Skeletal muscle tissue (tissue), 4 donors: ENCODE results near the gene GNGT2. TPM values are rescaled to one million over a fixed set of nuclear protein-coding genes. Genes with fewer than 3 reads are reported as not detected.

Source experiments
- H3K27ac ChIP-seq: one replicate; pipeline ENCODE4 v1.7.0; 2013; ENCODE audit warnings: mild to moderate bottlenecking, low read depth, low read length, inconsistent platforms
- H3K27me3 ChIP-seq, 3 donors: one replicate each; pipeline ENCODE4 v1.7.0; 2013; ENCODE audit warnings: low read length in 3 of 3; ENCODE audit not compliant: control insufficient read depth in 3 of 3, insufficient read depth in 3 of 3
- H3K36me3 ChIP-seq, 3 donors: one replicate each; pipeline ENCODE4 v1.7.0; 2013; ENCODE audit warnings: low read length in 3 of 3; ENCODE audit not compliant: control insufficient read depth in 3 of 3, insufficient read depth in 3 of 3
- H3K4me1 ChIP-seq, 3 donors: one replicate each; pipeline ENCODE4 v1.7.0; 2013; ENCODE audit warnings: low read length in 3 of 3, mild to moderate bottlenecking in 3 of 3; ENCODE audit not compliant: control insufficient read depth in 3 of 3, insufficient read depth in 3 of 3
- H3K4me3 ChIP-seq, 3 donors: one replicate each; pipeline ENCODE4 v1.7.0; 2013; ENCODE audit warnings: low read length in 3 of 3
- H3K9ac ChIP-seq, 3 donors: one replicate each; pipeline ENCODE4 v1.7.0; 2013; ENCODE audit warnings: low read length in 3 of 3, mild to moderate bottlenecking in 3 of 3, moderate library complexity in 2 of 3, low read depth in 1 of 3
- H3K9me3 ChIP-seq, 3 donors: one replicate each; pipeline ENCODE4 v1.7.0; 2013; ENCODE audit warnings: low read length in 3 of 3; ENCODE audit not compliant: control insufficient read depth in 3 of 3
- total RNA-seq: library from RNA; depleted of rRNA; stranded (reverse); fragments of >200 nt; gene quantifications from one replicate; pipeline ENCODE4 v1.2.3, GENCODE V29; 2014
- donor health status: Osteomylitis.

The GNGT2 gene
- 2.1 TPM for total RNA-seq

GRCh38 chr17:49210158-49211029, at the start of gene GNGT2, which contains the start of gene ABI3:
TSS of gene GNGT2 (minus strand) at chr17:49210574. CDS start at chr17:49207422, 3,152 bp downstream.
TSS of gene ABI3 (plus strand) at chr17:49210707. CDS start at chr17:49210725, 18 bp downstream.
- Histone ChIP-seq H3K4me1 (peaks cover 7 to 8% (median 8%) of the 10 kb centered on the region in 3 donors), H3K4me3 (peak within 1 kb of the TSS; percentile 27 to 58 (median 50)), H3K36me3 (no peaks in the 10 kb centered on the region), H3K27me3 (peaks cover 20 to 32% (median 25%) of the 10 kb centered on the region in 3 donors), H3K9ac (peak within 1 kb of the TSS in 2 of 3 donors; percentile 4 to 40), H3K9me3 (no peaks in the 10 kb centered on the region), H3K27ac (peak within 1 kb of the TSS; percentile 51)

DNA sequence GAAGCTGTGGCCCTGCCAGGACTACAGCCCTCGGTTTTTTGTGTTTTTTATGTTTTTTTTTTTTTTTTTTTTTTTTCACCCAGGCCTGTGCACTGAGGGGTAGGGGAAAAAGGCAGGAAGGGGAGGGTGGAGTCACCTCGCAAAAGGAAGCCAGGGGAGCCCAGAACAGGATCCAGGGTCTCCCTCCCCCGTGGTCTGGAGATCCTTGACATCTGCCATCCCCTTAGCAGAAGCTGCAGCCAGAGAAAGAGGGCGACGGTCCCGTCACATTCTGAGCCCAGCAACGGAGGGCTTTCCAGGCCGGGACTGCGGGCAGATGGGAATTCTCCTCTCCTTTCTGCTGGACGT, 49.3 kb upstream of the GNGT2 start:
- Histone ChIP-seq H3K4me3 (peak overlapping the region; percentile 41 to 70 (median 64)), H3K36me3 (no peaks in the 10 kb centered on the region), H3K9me3 (no peaks in the 10 kb centered on the region), H3K9ac (peak overlapping the region; percentile 12 to 69 (median 59)), H3K27ac (peak overlapping the region; percentile 64), H3K27me3 (peaks cover 0 to 11% (median 7%) of the 10 kb centered on the region in 3 donors), H3K4me1 (peaks cover 5 to 8% (median 7%) of the 10 kb centered on the region in 3 donors)

DNA sequence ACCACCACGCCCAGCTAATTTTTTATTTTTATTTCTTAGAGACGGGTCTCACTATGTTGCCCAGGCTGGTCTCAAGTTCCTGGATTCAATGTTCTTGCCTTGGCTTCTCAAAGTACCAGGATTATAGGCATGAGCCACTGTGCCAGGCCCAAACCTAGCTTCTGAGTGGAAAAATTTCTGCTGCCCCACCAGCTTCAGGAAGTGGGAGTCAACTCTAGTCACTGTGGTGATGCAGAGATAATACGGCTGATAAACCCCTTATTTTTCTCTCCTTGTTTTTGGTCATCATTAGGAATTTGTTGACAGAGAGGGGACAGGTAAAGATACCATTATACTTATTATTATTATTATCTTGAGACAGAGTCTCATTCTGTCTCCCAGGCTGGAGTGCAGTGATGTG, 48.0 kb upstream of the GNGT2 start:
- H3K36me3 ChIP-seq, result no peaks in the 10 kb centered on the region
- no peak overlapping the region for H3K9ac ChIP-seq
- H3K4me3 ChIP-seq, result no peak overlapping the region
- peaks cover 0 to 11% (median 7%) of the 10 kb centered on the region in 3 donors for H3K27me3 ChIP-seq
- H3K9me3 ChIP-seq, result no peaks in the 10 kb centered on the region
- peaks cover 5 to 8% (median 7%) of the 10 kb centered on the region in 3 donors for H3K4me1 ChIP-seq
- no peak overlapping the region for H3K27ac ChIP-seq

GRCh38 chr17:49255125-49255524, 44.8 kb upstream of the GNGT2 start:
- H3K27ac ChIP-seq, result no peak overlapping the region
- no peak overlapping the region for H3K9ac ChIP-seq
- no peaks in the 10 kb centered on the region for H3K36me3 ChIP-seq
- peaks cover 0 to 3% (median under 1%) of the 10 kb centered on the region in 3 donors for H3K4me1 ChIP-seq
- no peak overlapping the region for H3K4me3 ChIP-seq
- no peaks in the 10 kb centered on the region for H3K9me3 ChIP-seq
- peaks cover 0 to 5% (median 0%) of the 10 kb centered on the region in 3 donors for H3K27me3 ChIP-seq

DNA sequence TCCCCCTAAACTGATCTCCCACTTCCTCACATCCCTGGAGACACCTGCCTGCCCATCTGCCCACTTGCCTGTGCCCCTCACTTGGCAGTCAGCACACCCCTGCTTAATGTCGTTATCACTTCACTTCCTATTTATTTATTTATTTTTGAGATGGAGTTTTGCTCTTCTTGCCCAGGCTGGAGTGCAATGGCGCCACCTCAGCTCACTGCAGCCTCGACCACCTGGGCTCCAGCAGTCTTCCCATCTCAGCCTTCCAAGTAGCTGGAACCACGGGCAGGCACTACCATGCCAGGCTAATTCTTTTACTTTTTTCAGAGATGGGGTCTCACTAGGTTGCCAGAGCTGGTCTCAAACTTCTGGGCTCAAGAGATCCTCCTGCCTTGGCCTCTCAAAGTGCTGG, 43.7 kb upstream of the GNGT2 start:
- H3K4me3 ChIP-seq, result no peak overlapping the region
- no peaks in the 10 kb centered on the region for H3K9me3 ChIP-seq
- H3K27me3 ChIP-seq, result peaks cover 0 to 4% (median 0%) of the 10 kb centered on the region in 3 donors
- no peak overlapping the region for H3K9ac ChIP-seq
- H3K4me1 ChIP-seq, result peaks cover 3 to 10% (median 6%) of the 10 kb centered on the region in 3 donors
- no peaks in the 10 kb centered on the region for H3K36me3 ChIP-seq
- no peak overlapping the region for H3K27ac ChIP-seq

- Histone ChIP-seq H3K27ac (no peak overlapping the region), H3K4me1 (peaks cover 6 to 14% (median 8%) of the 10 kb centered on the region in 3 donors), H3K36me3 (no peaks in the 10 kb centered on the region)
Measured at GRCh38 chr17:49252148-49252695, 41.8 kb upstream of the GNGT2 start.

DNA sequence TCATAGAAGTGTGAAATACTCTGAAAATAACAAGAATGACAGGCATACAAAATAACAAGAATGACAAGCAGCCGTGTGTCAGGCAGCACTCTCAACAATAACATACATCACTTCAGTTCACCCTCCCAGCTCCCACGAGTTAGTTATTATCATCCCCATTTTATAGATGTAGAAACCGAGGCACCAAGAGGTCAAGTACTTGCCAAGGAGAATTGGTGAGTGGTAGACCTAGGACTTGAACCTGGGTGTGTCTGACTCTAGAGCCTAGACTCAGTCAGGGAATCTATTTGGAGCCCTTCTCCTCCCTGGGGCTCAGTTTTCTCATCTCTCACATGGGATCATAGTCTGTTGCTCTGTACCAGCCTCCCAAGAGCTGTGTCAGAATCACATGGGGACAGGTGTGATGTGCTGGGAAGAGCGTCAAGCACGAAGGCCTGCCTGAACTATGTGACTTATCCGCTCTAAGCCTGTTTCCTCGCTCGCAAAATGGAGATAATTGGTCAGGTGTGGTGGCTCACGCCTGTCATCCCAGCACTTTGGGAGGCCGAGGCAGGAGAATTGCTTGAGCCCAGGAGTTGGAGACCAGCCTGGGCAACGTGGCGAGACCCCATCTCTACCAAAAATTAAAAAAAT, 39.6 kb upstream of the GNGT2 start:
- Histone ChIP-seq H3K36me3 (no peaks in the 10 kb centered on the region), H3K27ac (no peak overlapping the region), H3K9me3 (no peaks in the 10 kb centered on the region), H3K4me1 (peaks cover 6 to 14% (median 8%) of the 10 kb centered on the region in 3 donors), H3K27me3 (peaks cover 0 to 8% (median 0%) of the 10 kb centered on the region in 3 donors), H3K9ac (no peak overlapping the region), H3K4me3 (no peak overlapping the region)

More at GRCh38 chr17:49252148-49252695, 41.8 kb upstream of the GNGT2 start:
- no peak overlapping the region for H3K4me3 ChIP-seq
- H3K27me3 ChIP-seq, result peaks cover 0 to 8% (median 0%) of the 10 kb centered on the region in 3 donors
- H3K9me3 ChIP-seq, result no peaks in the 10 kb centered on the region
- H3K9ac ChIP-seq, result no peak overlapping the region

- Histone ChIP-seq H3K36me3 (no peaks in the 10 kb centered on the region), H3K4me1 (peaks cover 6 to 14% (median 8%) of the 10 kb centered on the region in 3 donors), H3K27me3 (peaks cover 0 to 12% (median 0%) of the 10 kb centered on the region in 3 donors), H3K27ac (no peak overlapping the region), H3K4me3 (peak overlapping the region in 2 of 3 donors; percentile 13 to 42), H3K9me3 (no peaks in the 10 kb centered on the region), H3K9ac (peak overlapping the region; percentile 20 to 57 (median 25))
Measured at GRCh38 chr17:49249292-49249794, 39.0 kb upstream of the GNGT2 start.

DNA sequence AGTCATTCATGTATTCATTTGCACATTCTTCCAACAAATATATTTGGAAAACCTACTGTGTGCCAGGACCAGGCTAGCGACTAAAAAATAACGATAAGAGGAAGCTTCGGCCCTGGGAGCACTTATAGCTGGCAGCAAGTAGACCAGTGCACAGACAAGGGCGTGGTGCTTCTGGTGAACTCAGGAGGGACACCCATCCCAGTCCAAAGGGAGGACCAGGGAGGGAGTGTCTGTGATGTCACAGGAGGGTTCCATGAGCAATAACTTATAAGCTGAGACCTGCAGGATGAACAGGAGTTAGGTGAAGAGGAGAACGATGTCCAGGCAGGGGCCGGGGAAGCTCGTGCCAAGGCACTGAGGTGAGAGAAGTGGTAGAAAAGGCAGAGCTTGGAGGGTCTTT, 37.6 kb upstream of the GNGT2 start:
- Histone ChIP-seq H3K27ac (no peak overlapping the region), H3K4me1 (peaks cover 6 to 14% (median 8%) of the 10 kb centered on the region in 3 donors), H3K27me3 (peaks cover 0 to 12% (median 0%) of the 10 kb centered on the region in 3 donors), H3K9ac (no peak overlapping the region), H3K4me3 (no peak overlapping the region), H3K9me3 (no peaks in the 10 kb centered on the region), H3K36me3 (no peaks in the 10 kb centered on the region)
